MM.1S (cell line): ENCODE results near the gene PYGB.
"Not testable (repeated sequence)": the region's sequence is repeated elsewhere in the genome, so short reads cannot be mapped to it uniquely, and the experiment has no call there.

ENCODE experiments used
- DNase-seq: peaks from one replicate; pipeline ENCODE4 v3.0.0-alpha.2; 2015
- H2AFZ ChIP-seq: fragments of 300-600 bp; sonication (generic); 2 replicates; pipeline ENCODE4 v1.6.0; 2016; ENCODE audit warnings: antibody characterized with exemption, low read length
- H3F3A ChIP-seq: fragments of 300-600 bp; sonication (generic); 2 replicates; pipeline ENCODE4 v1.6.1; 2016; ENCODE audit warnings: mild to moderate bottlenecking, antibody characterized with exemption, low read length, moderate library complexity, mixed read lengths; ENCODE audit not compliant: insufficient read depth
- H3K27ac ChIP-seq: fragments of 300-600 bp; sonication (generic); 2 replicates; pipeline ENCODE4 v1.5.1; 2016; ENCODE audit warnings: mild to moderate bottlenecking, low read length
- H3K27me3 ChIP-seq: fragments of 300-600 bp; sonication (generic); replicated peaks from 2 replicates; pipeline ENCODE4 v1.6.0; 2016; ENCODE audit warnings: low read length; ENCODE audit not compliant: insufficient read depth
- H3K36me3 ChIP-seq: fragments of 300-600 bp; sonication (generic); replicated peaks from 2 replicates; pipeline ENCODE4 v1.6.1; 2016; ENCODE audit warnings: mild to moderate bottlenecking, low read length, mixed read lengths; ENCODE audit not compliant: insufficient read depth
- H3K4me1 ChIP-seq: fragments of 300-600 bp; sonication (generic); 2 replicates; pipeline ENCODE4 v1.6.1; 2016; ENCODE audit warnings: low read length, mixed read lengths
- H3K4me2 ChIP-seq: fragments of 300-600 bp; sonication (generic); 2 replicates; pipeline ENCODE4 v1.6.0; 2016; ENCODE audit warnings: low read depth, low read length
- H3K4me3 ChIP-seq: fragments of 300-600 bp; sonication (generic); 2 replicates; pipeline ENCODE4 v1.5.1; 2016; ENCODE audit warnings: low read length, mixed read lengths
- H3K79me2 ChIP-seq: fragments of 300-600 bp; sonication (generic); 2 replicates; pipeline ENCODE4 v1.6.1; 2016; ENCODE audit warnings: mixed run types, low read length, mixed read lengths
- H3K9ac ChIP-seq: fragments of 300-600 bp; sonication (generic); 2 replicates; pipeline ENCODE4 v1.6.1; 2016; ENCODE audit warnings: low read length, mixed read lengths
- H3K9me2 ChIP-seq: fragments of 300-600 bp; sonication (generic); replicated peaks from 2 replicates; pipeline ENCODE4 v1.6.1; 2016; ENCODE audit warnings: mild to moderate bottlenecking, low read length, mixed read lengths; ENCODE audit not compliant: insufficient read depth
- H3K9me3 ChIP-seq: fragments of 300-600 bp; sonication (generic); replicated peaks from 2 replicates; pipeline ENCODE4 v1.6.1; 2016; ENCODE audit warnings: mild to moderate bottlenecking, low read length, mixed read lengths; ENCODE audit not compliant: insufficient read depth
- H4K20me1 ChIP-seq: fragments of 300-600 bp; sonication (generic); 2 replicates; pipeline ENCODE4 v1.6.1; 2016; ENCODE audit warnings: mild to moderate bottlenecking, low read length, moderate library complexity, mixed read lengths; ENCODE audit not compliant: insufficient read depth
- CTCF ChIP-seq: fragments of 300-600 bp; sonication (generic); IDR thresholded peaks from 2 replicates; pipeline ENCODE4 v1.5.1; 2016; ENCODE audit warnings: antibody characterized with exemption, low read length, mixed read lengths
- EZH2 ChIP-seq: fragments of 300-600 bp; sonication (generic); optimal IDR thresholded peaks from 2 replicates; pipeline ENCODE3; 2017; ENCODE audit warnings: low read depth, mild to moderate bottlenecking, antibody characterized with exemption, low read length, mixed read lengths
- EZH2phosphoT487 ChIP-seq: fragments of 300-600 bp; sonication (generic); IDR thresholded peaks from 2 replicates; pipeline ENCODE4 v1.6.1; 2018; ENCODE audit warnings: antibody characterized with exemption, low read length

Gene PYGB

GRCh38 chr20:25310921-25311728 lies 63.2 kb downstream of the PYGB start:
- Histone ChIP-seq H3F3A (peaks cover 27% of the 10 kb centered on the region), H3K4me1 (peaks cover 38% of the 10 kb centered on the region), H4K20me1 (no peaks in the 10 kb centered on the region), H3K9me2 (no peaks in the 10 kb centered on the region), H3K36me3 (no peaks in the 10 kb centered on the region), H3K9me3 (no peaks in the 10 kb centered on the region), H3K9ac (peak overlapping the region; percentile 94), H2AFZ (no peak overlapping the region), H3K4me3 (peak overlapping the region; percentile 58), H3K27ac (peak overlapping the region; percentile 100), H3K79me2 (peaks cover 55% of the 10 kb centered on the region), H3K4me2 (peak overlapping the region; percentile 96), H3K27me3 (no peaks in the 10 kb centered on the region)
- DNase-seq = peak; percentile 59
- TF ChIP-seq EZH2 = no peak
- TF ChIP-seq CTCF = no peak
- no peak for TF ChIP-seq EZH2phosphoT487

- DNase-seq, H3K9me2 ChIP-seq, H3K9ac ChIP-seq, H3K9me3 ChIP-seq, H3K4me3 ChIP-seq, H2AFZ ChIP-seq, H3K36me3 ChIP-seq, H4K20me1 ChIP-seq, H3K4me2 ChIP-seq, H3K27ac ChIP-seq, H3K27me3 ChIP-seq: not testable (repeated sequence)
- Histone ChIP-seq H3F3A (peaks cover 27% of the 10 kb centered on the region), H3K79me2 (peaks cover 57% of the 10 kb centered on the region), H3K4me1 (peaks cover 51% of the 10 kb centered on the region)
These were observed 64.8 kb downstream of the PYGB start for GRCh38 chr20:25312716-25313115.

GRCh38 chr20:25313593-25313992 lies 65.7 kb downstream of the PYGB start:
- no peak overlapping the region for H3K9ac ChIP-seq
- H2AFZ ChIP-seq = no peak overlapping the region
- TF ChIP-seq CTCF (no peak), EZH2phosphoT487 (no peak), EZH2 (no peak)
- no peak overlapping the region for H3K4me2 ChIP-seq
- DNase-seq = peak; percentile 20
- H3F3A ChIP-seq = peaks cover 32% of the 10 kb centered on the region
- no peaks in the 10 kb centered on the region for H3K9me2 ChIP-seq
- H3K79me2 ChIP-seq = peaks cover 54% of the 10 kb centered on the region
- no peak overlapping the region for H3K4me3 ChIP-seq
- H4K20me1 ChIP-seq = no peaks in the 10 kb centered on the region
- no peak overlapping the region for H3K27ac ChIP-seq
- no peaks in the 10 kb centered on the region for H3K9me3 ChIP-seq
- no peaks in the 10 kb centered on the region for H3K36me3 ChIP-seq
- no peaks in the 10 kb centered on the region for H3K27me3 ChIP-seq
- peaks cover 51% of the 10 kb centered on the region for H3K4me1 ChIP-seq
